GM12865 (cell line): Measurements from ENCODE around the gene ERC2.

Source experiments
- DNase-seq: peaks from one replicate; pipeline ENCODE4 v3.0.0; 2010; ENCODE audit warnings: low read depth
- H3K4me3 ChIP-seq: 2 replicates; pipeline ENCODE4 v1.5.1; 2011; ENCODE audit warnings: mild to moderate bottlenecking, low read depth, low read length, control low read depth
- CTCF ChIP-seq: IDR thresholded peaks from 2 replicates; pipeline ENCODE4 v1.5.1; 2011; ENCODE audit warnings: low read length, control low read depth, low read depth, inconsistent platforms; ENCODE audit not compliant: insufficient read depth; ENCODE audit errors: missing control alignments

The ERC2 gene

GRCh38 chr3:55937301-55937700, 531.0 kb downstream of the ERC2 start:
- no peak overlapping the region for H3K4me3 ChIP-seq
- no peak for TF ChIP-seq CTCF
- DNase-seq, result no peak

- no peak for DNase-seq
- TF ChIP-seq CTCF, result no peak
- no peak overlapping the region for H3K4me3 ChIP-seq
Observed at GRCh38 chr3:55936549-55937052, 531.7 kb downstream of the ERC2 start.

GRCh38 chr3:55935241-55935640, 533.0 kb downstream of the ERC2 start:
- no peak for DNase-seq
- TF ChIP-seq CTCF, result no peak

GRCh38 chr3:55934771-55935170, 533.5 kb downstream of the ERC2 start:
- DNase-seq, result no peak
- no peak for TF ChIP-seq CTCF
- no peak overlapping the region for H3K4me3 ChIP-seq

More at GRCh38 chr3:55935241-55935640, 533.0 kb downstream of the ERC2 start:
- H3K4me3 ChIP-seq, result no peak overlapping the region

GRCh38 chr3:55929154-55929869, 539.0 kb downstream of the ERC2 start:
- DNase-seq, result no peak
- no peak overlapping the region for H3K4me3 ChIP-seq
- TF ChIP-seq CTCF, result no peak

DNA sequence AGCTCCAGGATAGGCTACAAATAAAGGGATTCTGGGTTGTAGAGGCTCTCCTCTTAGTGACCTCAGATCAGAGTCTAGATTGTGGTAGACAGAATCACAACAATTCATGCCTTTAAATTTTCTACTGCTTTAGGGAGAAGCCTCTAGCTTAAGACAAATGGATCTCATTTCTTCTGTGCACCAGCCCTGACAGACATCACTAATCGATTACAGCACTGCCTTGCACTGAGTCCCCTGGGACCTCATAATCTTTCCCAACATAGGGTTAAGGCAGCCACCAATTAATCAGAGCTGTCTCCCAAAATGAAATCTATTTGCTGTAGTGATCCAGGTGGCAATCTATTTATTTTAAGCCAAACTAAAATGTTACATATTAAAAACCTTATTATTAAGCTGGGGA, 544.6 kb downstream of the ERC2 start:
- H3K4me3 ChIP-seq, result no peak overlapping the region
- no peak for TF ChIP-seq CTCF
- DNase-seq, result no peak

DNA sequence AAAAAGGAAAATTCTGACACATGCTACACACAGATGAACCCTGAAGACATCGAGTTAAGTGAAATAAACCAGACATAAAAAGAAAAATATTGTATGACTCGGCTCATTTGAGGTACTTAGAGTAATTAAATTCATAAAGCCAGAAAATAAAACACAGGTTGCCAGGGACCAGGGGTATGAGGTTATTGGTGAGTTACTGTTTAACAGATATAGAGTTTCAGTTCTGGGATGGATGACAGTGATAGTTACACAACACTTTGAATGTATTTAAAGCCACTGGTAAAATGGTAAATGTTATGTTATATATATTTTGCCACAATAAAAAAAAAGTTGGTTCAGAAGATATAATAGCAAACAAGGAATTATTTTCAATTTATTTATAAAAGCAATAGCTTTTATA, 545.1 kb downstream of the ERC2 start:
- no peak for TF ChIP-seq CTCF
- H3K4me3 ChIP-seq, result no peak overlapping the region
- DNase-seq, result no peak
